Anterior cingulate cortex (tissue), 58 donors: Measurements from ENCODE around the gene PPP1R1C.

Experiments used
- DNase-seq, 58 donors: peaks; one replicate each; lab custom pipeline; 2025; lab: John Stamatoyannopoulos, UW

PPP1R1C gene

GRCh38 chr2:182164686-182165085 is 179.0 kb downstream of the PPP1R1C start:
- no peak for DNase-seq

GRCh38 chr2:182165202-182165601 is 179.5 kb downstream of the PPP1R1C start:
- DNase-seq: no peak

- DNase-seq: no peak
Measured at GRCh38 chr2:182166406-182166805, 180.8 kb downstream of the PPP1R1C start.

GRCh38 chr2:182166841-182167240 is 181.2 kb downstream of the PPP1R1C start:
- no peak for DNase-seq
